Suppressor macrophage treated with lipopolysaccharide for 1 hour (primary cell): ENCODE measurements around the gene ARID3A.

Source experiments
- DNase-seq, 3 donors: peaks; one replicate each; pipeline ENCODE4 v3.0.0-alpha.2; 2020 to 2022

Gene ARID3A

DNA sequence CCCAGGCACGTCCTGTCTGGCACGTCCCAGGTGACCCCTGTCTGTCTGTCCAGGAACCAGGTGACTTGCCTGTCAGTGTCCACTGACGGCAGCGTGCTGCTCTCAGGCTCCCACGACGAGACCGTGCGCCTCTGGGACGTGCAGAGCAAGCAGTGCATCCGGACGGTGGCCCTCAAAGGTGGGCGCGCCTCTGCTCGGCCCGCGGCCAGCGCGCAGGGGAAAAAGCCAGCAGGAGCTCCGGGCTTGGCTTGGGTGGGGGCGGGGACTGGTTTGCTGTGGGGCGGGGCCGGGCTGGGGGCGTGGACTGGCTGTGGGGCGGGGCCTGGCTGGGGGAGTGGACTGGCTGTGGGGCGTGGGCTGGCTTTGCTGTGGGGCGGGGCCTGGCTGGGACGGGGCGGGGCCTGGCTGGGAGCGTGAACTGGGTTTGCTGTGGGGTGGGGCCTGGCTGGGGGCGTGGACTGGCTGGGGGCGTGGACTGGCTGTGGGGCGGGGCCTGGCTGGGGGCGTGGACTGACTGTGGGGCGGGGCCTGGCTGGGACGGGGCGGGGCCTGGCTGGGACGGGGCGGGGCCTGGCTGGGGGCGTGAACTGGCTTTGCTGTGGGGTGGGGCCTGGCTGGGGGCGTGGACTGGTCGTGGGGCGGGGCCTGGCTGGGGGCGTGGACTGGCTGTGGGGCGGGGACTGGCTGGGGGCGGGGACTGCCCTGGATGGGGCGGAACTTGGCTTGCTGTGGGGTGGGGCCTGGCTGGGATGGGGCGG is 65.5 kb downstream of the ARID3A start:
- peak; percentile 47 to 82 (median 62) for DNase-seq

DNA sequence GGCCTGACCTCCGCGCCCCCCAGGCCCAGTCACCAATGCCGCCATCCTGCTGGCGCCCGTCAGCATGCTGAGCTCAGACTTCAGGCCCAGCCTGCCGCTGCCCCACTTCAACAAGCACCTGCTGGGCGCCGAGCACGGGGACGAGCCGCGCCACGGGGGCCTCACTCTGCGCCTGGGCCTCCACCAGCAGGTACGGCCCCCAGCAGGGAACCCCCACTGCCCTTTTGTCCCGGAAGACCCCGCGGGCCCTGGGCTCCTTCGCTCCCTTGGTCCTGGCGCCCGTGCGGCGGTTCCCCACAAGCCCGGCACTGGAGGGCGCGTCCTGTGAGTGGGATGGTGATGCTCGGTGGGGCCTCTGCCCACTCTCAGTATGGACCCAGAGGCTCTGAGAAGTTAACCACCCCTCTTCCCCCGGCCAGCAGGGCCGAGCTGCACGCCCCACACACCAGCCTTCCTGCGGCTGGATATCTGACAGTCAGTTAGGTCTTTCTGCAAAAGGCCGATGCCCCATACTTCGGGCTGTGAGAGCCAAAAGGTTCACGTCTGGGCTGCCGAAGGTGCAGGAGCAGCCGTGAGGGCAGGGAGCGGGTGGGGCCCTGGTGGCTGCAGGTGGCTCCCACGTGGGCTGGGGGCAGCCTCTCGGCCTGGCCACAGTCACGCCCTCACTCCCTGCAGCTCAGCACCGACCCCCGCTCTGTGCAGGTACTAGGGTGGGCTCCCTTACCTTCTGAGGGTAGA is 66.3 kb downstream of the ARID3A start:
- DNase-seq = no peak

DNA sequence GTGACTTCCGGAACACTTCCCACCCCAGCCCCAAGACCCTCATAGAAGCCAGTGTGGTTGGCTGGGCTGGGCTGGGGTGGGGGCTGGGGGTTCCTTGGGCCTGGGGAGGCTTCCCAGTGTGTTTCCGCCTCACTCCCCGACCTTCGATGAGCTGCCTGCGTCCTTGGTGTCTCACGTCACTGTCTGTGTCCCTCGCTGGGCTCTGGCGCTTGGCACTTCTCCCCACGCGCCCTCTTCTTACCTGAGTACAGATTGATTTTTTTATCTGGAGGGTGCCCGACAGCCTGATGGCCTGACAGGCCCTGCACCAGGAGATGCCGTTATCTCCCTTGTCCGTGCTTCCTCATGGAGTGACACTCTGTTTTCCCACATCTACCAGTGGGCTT is 66.8 kb downstream of the ARID3A start:
- no peak for DNase-seq

DNA sequence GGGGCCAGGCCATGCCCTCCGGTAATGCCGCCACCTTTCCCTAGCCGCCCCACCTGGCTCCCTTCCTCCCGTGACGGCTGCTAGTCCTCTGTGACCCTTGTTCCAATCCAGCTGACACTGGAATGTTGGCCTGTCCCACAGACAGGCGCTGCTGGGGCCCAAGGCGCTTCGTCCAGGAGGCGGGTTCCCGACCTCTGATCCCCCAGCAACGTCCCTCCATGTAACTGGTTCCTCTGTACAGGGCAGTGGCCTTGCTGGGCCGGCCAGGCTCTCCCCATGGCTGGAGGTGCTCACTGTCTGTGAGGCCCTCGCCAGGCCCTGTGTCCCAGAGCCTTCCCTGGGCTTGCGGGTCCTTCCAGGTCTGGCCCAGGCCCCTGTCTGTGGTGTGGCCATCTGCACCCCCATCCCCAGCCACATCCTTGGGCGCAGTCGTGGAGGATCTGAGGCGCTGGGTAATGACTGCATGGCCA is 67.6 kb downstream of the ARID3A start:
- DNase-seq = no peak

DNA sequence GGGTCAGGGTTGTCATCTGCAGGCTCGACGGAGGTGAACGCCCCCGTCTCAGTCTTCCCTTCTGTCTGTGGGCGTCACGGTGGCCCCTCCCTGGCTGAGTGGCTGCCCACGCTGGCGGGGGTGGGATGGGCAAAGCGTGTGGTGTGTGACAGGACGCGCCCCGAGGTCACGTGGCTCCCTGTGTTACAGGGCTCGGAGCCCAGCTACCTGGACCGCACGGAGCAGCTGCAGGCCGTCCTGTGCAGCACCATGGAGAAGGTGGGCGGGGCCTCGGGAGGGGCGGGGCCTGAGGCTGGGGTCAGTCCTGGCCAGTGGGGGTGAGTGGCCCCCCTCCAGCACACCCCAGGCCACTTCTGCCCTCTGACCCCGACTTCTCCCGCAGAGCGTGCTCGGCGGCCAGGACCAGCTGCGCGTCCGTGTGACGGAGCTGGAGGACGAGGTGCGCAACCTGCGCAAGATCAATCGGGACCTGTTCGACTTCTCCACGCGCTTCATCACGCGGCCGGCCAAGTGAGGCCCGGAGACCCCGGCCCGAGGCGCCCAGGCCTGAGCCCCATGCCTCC is 68.1 kb downstream of the ARID3A start:
- no peak for DNase-seq

DNA sequence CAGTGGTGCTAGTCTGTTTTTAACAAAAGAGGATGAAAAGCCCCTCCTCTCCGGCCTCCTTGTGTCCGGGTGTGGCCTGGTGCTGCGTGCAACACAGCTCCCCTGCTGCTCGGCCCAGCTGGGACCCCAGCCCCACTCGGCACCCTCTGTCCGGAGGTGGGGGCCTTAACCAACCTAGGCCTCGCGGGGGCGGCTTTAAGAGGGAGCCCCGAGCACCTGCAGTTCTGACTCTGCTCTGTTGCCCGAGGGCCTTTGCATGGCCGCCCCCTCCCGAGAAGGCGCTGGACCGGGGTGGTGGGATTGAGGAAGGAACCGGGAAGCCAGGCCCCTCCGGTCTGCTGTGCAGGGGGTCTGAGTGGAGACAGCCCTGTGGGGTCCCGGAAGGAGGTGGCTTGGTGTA is 68.7 kb downstream of the ARID3A start:
- DNase-seq = no peak

DNA sequence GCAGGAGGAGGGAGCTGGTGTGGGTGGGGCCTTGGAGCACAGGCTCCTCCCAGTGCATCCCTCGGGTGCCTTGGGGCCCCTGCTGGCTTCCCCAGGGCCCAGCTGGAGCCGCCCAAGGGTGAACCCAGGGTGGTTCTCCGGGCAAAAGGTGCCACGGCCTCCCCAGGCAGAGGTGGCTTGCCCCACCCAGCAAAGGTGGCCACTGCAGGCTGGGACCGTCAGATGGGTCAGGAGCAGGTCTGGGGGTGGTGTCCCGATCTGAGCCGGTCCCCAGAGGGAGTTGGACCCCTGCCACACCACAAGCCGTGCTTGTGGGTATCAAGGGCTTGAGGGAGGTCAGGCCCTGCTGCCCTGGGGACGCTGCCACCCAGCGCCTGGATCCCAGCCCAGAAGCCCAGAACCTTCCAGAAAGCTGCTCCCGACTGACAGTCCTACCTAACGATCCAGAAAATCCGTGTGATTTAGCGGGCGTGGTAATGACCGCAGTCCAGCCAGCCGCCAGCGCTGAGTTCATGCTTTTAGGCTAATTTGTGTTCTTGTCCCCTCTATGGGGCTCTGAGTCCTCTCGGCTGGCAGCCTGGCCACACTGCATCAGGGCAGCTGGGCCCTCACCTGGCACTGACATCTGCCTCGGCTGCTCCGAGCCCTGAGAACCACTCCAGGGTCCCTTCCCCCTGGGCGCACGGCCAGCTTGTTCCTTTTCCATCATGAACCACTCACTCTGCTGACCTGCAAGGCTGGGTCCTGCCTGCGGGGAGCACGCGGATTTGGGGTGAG is 69.4 kb downstream of the ARID3A start:
- DNase-seq = no peak

DNA sequence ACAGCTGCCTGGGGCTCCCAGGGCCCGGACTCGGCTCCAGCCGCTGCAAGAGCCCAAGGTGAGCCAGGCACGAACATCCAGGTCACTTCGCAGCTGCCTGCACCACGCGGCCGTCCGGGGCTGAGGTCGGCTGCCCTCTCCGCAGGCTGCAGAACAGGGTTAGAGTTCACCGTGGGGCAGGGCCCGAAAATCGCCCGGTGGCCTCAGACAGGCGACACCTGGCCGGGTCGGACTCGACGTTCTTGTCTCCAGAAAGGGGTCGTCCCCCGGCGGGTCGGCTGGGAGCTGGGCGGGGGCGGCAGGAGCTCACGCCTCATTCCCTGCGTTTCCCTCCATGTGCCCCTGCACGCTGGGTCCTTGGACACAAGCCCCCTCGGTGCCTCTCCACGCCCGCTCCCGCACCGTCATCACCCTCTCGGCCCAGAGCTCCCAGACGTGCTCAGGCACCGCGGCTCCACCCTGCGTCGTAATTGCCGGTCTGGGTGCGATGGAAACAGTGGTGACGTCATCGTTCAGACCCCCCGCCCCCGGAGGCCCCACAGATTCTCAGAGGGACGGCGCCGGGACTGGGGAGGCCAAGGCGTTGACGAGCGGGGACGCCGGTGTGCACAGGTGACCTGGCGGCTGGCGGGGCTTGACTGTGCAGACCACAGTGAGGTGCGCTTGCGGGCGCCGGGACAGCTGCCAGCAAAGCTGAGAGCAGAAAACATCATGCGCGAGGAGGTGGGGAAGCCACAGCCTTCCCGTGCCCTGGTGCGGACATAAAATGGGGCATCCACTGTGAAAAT is 70.4 kb downstream of the ARID3A start:
- peak; percentile 31 to 54 (median 38) for DNase-seq

DNA sequence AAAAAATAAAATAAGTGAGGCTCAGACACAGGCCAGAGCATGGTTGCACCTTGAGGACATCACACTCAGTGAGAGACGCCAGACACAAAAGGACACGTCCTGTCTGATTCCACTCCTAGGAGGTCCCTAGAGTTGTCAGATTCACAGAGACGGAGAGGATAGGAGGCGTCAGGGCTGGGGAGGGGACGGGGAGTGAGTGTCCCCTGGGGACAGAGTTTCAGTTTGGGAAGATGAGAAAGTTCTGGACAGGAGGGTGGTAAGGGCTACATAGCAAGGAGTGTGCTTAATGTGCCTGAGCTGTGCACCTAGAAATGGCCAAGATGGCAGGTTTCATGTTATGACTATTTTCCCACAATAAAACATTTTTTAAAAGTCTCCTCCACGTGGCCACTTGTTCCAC is 72.2 kb downstream of the ARID3A start:
- DNase-seq = no peak

DNA sequence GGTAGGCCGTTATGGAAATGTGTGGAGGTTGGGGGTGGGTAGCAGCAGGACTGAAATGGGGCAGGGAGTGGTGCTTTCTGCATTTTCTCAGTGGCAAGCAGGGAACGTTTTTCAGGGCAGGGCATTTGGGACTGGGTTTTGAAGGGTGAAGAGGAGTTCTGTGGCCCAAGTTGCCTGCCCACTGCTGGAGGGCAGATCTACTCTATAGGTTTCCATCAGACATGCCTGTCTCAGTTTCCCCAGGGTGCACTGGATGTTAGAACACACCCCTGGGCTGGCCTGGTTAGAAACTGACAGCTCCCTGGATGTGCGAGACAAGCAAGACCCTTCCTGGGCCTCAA is 73.5 kb downstream of the ARID3A start:
- DNase-seq = no peak

DNA sequence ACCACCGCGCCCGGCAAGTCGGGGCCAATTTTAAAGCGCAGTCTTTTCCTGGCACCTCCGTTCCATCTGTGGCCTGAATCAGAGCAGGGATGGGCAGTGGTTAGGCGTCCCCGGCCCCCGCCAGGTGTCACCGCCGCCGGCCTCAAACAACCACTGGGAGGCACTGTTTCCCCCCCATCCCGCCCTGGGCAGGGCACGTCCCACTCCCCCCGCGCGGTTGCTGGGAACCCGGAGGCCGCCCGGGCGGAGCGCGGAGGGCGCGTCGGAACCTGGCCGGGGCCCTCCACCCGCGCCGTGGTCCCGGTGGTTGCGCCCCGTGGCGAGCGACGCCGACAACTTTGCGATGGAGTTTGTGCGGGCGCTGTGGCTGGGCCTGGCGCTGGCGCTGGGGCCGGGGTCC is 74.3 kb downstream of the ARID3A start, which contains the start of gene GRIN3B:
GRIN3B (plus strand) TSS at position 325 of the 400 bp plus-strand sequence; CDS start at position 344, 19 bp downstream.
- peak; percentile 57 to 87 (median 74) for DNase-seq

DNA sequence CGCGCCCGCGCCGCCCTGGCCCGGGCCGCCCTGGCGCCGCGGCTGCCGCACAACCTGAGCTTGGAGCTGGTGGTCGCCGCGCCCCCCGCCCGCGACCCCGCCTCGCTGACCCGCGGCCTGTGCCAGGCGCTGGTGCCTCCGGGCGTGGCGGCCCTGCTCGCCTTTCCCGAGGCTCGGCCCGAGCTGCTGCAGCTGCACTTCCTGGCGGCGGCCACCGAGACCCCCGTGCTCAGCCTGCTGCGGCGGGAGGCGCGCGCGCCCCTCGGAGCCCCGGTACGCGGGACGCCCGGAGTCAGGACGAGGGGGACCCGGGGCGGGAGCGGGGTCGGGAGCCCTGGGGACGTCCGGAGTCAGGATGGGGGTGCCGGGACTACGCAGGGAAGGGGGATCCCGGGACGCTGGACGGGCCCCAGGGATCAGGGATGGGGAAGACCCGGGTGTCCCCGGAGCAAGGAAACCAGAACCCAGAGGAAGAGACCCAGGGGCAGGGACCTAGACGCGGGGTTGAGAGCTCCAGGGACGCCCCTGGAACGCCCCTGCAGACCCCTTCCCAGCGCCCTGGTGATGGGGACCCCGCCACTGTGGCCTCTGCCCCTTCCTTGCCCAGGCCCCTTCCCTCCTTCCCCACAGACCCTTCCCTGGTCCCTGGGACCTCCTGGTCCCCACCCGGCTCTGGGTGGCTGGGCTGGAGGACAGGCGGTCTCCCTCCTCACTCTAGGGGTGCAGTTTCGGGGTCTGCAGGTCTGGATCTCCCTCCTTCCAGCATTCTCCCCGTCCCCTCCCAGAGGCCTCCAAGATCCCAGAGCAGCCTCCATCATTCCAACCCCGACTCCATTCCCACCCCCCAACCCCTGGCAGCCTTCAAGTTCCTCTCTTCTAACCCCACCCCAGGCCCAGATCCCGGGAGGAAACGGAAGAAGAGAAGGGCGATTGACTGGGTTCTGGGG is 75.0 kb downstream of the ARID3A start:
- peak in 1 of 3 donors; percentile 20 for DNase-seq

DNA sequence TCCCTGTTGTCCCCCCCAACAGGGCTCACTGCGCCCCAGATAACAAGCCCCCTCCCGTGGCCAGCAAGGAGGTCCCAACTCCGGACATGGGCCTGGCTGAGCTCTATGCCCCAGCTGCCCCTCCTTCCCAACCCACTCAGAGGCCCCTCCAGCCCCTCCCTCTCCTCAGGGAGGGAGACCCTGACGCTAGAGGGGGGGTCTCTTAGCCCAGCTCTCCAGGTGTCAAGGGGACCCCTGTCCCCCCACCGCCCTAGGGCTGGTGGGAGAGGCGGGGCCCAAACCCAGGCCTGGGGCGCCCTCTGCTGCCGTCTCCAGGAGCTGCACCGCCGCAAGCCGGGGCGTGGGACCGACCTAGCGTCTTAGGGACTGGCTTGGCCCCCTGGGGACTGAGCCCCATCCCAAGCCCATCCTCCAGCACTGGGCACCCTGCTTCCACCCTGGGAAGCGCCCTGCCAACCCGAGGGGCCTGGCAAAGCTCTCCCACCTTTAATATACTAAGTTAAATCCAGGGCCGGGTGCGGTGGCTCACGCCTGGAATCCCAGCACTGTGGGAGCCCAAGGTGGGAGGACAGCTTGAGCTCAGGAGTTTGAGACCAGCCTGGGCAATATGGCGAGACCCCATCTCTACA is 75.8 kb downstream of the ARID3A start:
- DNase-seq = peak; percentile 66 to 83 (median 71)

DNA sequence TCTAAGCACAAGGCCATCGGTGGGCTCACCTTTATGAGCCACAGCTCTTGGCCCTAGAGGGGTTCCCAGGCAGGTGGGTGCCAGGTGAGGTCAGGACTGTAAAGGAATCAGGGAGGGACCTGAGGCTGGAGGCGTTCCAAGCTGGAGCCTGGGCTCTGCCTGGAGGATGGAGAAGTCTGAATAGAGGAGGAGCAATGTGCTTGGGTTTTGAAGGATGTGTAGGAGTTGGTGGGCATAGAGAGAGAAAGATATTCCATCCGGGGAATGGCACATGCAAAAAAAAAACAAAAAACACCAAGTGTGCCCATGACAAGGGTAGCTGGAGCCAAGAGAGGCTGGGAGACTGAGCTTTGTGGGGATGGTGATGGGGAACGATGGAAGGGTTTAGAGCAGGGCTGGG is 76.8 kb downstream of the ARID3A start:
- DNase-seq = no peak

DNA sequence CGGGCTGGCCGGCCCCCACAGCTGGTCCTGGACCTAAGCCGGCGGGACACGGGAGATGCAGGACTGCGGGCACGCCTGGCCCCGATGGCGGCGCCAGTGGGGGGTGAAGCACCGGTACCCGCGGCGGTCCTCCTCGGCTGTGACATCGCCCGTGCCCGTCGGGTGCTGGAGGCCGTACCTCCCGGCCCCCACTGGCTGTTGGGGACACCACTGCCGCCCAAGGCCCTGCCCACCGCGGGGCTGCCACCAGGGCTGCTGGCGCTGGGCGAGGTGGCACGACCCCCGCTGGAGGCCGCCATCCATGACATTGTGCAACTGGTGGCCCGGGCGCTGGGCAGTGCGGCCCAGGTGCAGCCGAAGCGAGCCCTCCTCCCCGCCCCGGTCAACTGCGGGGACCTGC is 77.4 kb downstream of the ARID3A start:
- DNase-seq = no peak

DNA sequence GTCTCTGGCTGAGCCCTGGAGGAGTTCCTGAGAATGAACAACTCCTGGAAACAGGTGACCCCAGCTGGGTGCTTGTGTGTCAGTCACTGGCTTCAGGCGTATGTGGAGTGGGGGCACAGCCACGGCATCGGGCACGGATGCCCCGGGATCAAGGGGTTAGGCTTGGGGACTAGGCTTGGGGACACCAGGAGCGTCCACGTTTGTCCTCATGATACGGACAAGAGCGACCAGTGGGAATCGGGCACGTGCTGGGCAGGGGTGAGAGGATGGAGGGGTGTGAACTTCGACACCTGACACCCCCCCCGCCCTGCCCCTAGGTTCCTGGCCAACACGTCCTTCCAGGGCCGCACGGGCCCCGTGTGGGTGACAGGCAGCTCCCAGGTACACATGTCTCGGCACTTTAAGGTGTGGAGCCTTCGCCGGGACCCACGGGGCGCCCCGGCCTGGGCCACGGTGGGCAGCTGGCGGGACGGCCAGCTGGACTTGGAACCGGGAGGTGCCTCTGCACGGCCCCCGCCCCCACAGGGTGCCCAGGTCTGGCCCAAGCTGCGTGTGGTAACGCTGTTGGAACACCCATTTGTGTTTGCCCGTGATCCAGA is 78.5 kb downstream of the ARID3A start:
- DNase-seq = no peak

DNA sequence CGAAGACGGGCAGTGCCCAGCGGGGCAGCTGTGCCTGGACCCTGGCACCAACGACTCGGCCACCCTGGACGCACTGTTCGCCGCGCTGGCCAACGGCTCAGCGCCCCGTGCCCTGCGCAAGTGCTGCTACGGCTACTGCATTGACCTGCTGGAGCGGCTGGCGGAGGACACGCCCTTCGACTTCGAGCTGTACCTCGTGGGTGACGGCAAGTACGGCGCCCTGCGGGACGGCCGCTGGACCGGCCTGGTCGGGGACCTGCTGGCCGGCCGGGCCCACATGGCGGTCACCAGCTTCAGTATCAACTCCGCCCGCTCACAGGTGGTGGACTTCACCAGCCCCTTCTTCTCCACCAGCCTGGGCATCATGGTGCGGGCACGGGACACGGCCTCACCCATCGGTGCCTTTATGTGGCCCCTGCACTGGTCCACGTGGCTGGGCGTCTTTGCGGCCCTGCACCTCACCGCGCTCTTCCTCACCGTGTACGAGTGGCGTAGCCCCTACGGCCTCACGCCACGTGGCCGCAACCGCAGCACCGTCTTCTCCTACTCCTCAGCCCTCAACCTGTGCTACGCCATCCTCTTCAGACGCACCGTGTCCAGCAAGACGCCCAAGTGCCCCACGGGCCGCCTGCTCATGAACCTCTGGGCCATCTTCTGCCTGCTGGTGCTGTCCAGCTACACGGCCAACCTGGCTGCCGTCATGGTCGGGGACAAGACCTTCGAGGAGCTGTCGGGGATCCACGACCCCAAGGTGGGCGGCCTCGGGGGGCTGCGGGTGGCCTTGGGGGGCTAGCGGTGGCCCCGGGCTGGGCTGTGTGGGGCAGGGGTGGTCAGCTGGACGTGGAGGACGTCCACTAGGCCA is 79.2 kb downstream of the ARID3A start:
- DNase-seq = no peak

DNA sequence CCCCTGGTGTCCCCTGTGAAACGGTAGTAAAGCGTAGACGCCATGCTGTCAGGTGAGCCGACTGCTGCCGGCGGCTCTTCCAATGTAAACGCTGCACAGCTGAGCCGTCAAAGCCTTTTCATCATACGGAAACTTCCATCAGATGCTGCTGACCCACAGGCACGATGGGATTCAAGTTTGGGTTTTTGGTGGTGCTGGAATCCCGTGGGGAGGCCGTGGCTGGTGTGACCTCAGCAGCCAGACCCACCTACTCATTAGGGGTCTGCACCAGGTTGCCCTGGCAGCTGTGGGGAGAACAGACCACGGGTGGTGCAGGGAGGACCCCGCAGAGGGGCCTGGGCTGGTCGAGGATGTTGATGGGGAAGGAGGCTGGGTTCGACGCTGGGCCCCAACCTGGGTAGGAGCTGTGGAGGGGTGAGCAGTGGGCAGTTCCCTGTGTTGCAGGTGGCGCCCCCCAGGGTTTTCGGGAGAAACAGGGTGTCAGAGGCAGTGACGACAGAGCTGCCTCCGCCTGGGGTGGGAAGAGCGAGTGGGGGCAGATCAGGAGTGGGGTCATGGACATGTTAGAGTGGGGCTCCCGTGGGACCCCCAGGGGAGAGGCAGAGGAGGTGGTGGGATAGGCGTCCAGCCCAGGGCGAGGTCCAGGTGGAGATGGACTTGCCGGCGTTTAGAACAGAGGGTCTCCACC is 81.0 kb downstream of the ARID3A start:
- no peak for DNase-seq
